Stimulated activated CD4-positive, alpha-beta T cell treated with anti-CD3 and anti-CD28 coated beads, Interleukin-12 subunit alpha, Interleukin-12 subunit beta, amount 100 ng/mL, for 4 hours (primary cell): Measurements from ENCODE around the gene KCNQ1OT1.

Source experiments
- DNase-seq: peaks from one replicate; pipeline ENCODE4 v3.0.0-alpha.2; 2020

Gene KCNQ1OT1

GRCh38 chr11:2566223-2567025 lies 133.4 kb downstream of the KCNQ1OT1 start:
- DNase-seq: no peak

GRCh38 chr11:2565447-2566222 lies 134.2 kb downstream of the KCNQ1OT1 start:
- no peak for DNase-seq

- DNase-seq: no peak
Measured at GRCh38 chr11:2564588-2565425, 135.0 kb downstream of the KCNQ1OT1 start.

GRCh38 chr11:2564008-2564530 lies 135.7 kb downstream of the KCNQ1OT1 start:
- DNase-seq: no peak

GRCh38 chr11:2563213-2564007 lies 136.4 kb downstream of the KCNQ1OT1 start:
- no peak for DNase-seq

- DNase-seq: no peak
Measured at GRCh38 chr11:2562890-2563212, 136.9 kb downstream of the KCNQ1OT1 start.

GRCh38 chr11:2561696-2562581 lies 137.9 kb downstream of the KCNQ1OT1 start:
- no peak for DNase-seq

- DNase-seq: no peak
Measured at GRCh38 chr11:2559527-2560311, 140.1 kb downstream of the KCNQ1OT1 start.

- DNase-seq: no peak
Measured at GRCh38 chr11:2558861-2559526, 140.8 kb downstream of the KCNQ1OT1 start.

GRCh38 chr11:2558397-2558796 lies 141.4 kb downstream of the KCNQ1OT1 start:
- no peak for DNase-seq
